A673 (cell line): ENCODE data around the gene MRPL43. TPM values are rescaled to one million over a fixed set of nuclear protein-coding genes. Genes with fewer than 3 reads are reported as not detected.

Source experiments
- BruUV-seq: library from RNA; stranded (reverse); fragments of 400-500 nt; replicated peaks from 2 replicates; lab custom pipeline; 2021; lab: Mats Ljungman, UMichigan
- CTCF ChIA-PET: fragments of 300-600 bp; sonication (Branson Sonifier 250); formaldehyde crosslinking; loops from one replicate; lab custom pipeline; 2022; ENCODE audit warnings: antibody characterized with exemption; lab: Charles Lee
- POLR2A ChIA-PET: fragments of 300-600 bp; sonication (Branson Sonifier 250); formaldehyde crosslinking; loops from one replicate; lab custom pipeline; 2022; ENCODE audit warnings: antibody characterized with exemption; ENCODE audit not compliant: low non-redundant PET; lab: Charles Lee
- DNase-seq: peaks from one replicate; pipeline ENCODE4 v3.0.0-alpha.2; 2015; ENCODE audit warnings: low spot score
- H3K27ac ChIP-seq: fragments of 200-600 bp; sonication (generic); 2 replicates; pipeline ENCODE4 v1.5.1; 2016; ENCODE audit warnings: mixed run types, low read depth, mild to moderate bottlenecking, mixed read lengths, antibody characterized with exemption, low read length; ENCODE audit not compliant: poor library complexity, severe bottlenecking
- H3K27me3 ChIP-seq: fragments of 200-600 bp; sonication (generic); replicated peaks from 2 replicates; pipeline ENCODE4 v1.6.1; 2017; ENCODE audit warnings: mixed run types, low read depth, mild to moderate bottlenecking, mixed read lengths, antibody characterized with exemption, low read length; ENCODE audit not compliant: insufficient read depth, poor library complexity
- H3K36me3 ChIP-seq: fragments of 200-600 bp; sonication (generic); 2 replicates; pipeline ENCODE4 v1.6.1; 2016; ENCODE audit warnings: mixed run types, mild to moderate bottlenecking, mixed read lengths, antibody characterized with exemption, low read length; ENCODE audit not compliant: insufficient read depth, poor library complexity, severe bottlenecking
- H3K4me1 ChIP-seq: fragments of 200-600 bp; sonication (generic); 2 replicates; pipeline ENCODE4 v1.6.1; 2017; ENCODE audit warnings: mixed run types, mild to moderate bottlenecking, mixed read lengths, antibody characterized with exemption, low read length; ENCODE audit not compliant: insufficient read depth, poor library complexity, severe bottlenecking
- H3K4me3 ChIP-seq: fragments of 200-600 bp; sonication (generic); 2 replicates; pipeline ENCODE4 v1.5.1; 2016; ENCODE audit warnings: low read depth, mixed run types, mild to moderate bottlenecking, mixed read lengths, low read length; ENCODE audit not compliant: poor library complexity, severe bottlenecking
- H3K9me3 ChIP-seq: fragments of 200-600 bp; sonication (generic); 2 replicates; pipeline ENCODE4 v1.6.1; 2016; ENCODE audit warnings: mixed run types, low read depth, mild to moderate bottlenecking, mixed read lengths, antibody characterized with exemption, low read length; ENCODE audit not compliant: poor library complexity, severe bottlenecking
- CTCF ChIP-seq: fragments of 300-800, 200-600 bp; sonication (generic); conservative IDR thresholded peaks from 2 replicates; pipeline ENCODE4 v1.5.1; 2017; ENCODE audit warnings: low read depth, mild to moderate bottlenecking, antibody characterized with exemption, low read length, moderate library complexity, mixed read lengths
- EZH2 ChIP-seq: fragments of 200-600 bp; sonication (generic); IDR thresholded peaks from 2 replicates; pipeline ENCODE4 v1.6.1; 2017; ENCODE audit warnings: borderline replicate concordance, low read depth, mild to moderate bottlenecking, mixed read lengths, antibody characterized with exemption, low read length; ENCODE audit not compliant: poor library complexity, severe bottlenecking
- intact Hi-C: fragments of 100-400 bp; cut with micrococcal nuclease; formaldehyde crosslinking; loops from one replicate; pipeline ENCODE4 v1.10.0; 2022; ENCODE audit not compliant: unreplicated experiment
- total RNA-seq: library from RNA; stranded (reverse); gene quantifications from 2 replicates; pipeline ENCODE4 v1.2.3, GENCODE V29; 2021

Gene MRPL43
- total RNA-seq, 1 experiment from 2014 or later = 80.4 TPM

GRCh38 chr10:101007915-101008822 lies 20.9 kb upstream of the MRPL43 start:
- H3K36me3 ChIP-seq = peaks cover 37% of the 10 kb centered on the region
- ChIA-PET POLR2A (no interaction called here), CTCF (interaction anchor here (0.7 to 1.2 kb wide), 2 partner anchors 10 to 53 kb away, joined by 3 to 4 read pairs; no protein-coding TSS in a partner anchor)
- intact Hi-C loops = no loop called here
- no peak overlapping the region for H3K4me3 ChIP-seq
- no TSS peak for BruUV-seq
- H3K27ac ChIP-seq = no peak overlapping the region
- no peaks in the 10 kb centered on the region for H3K27me3 ChIP-seq
- TF ChIP-seq EZH2 (no peak), CTCF (no peak)
- H3K9me3 ChIP-seq = no peaks in the 10 kb centered on the region
- no peak for DNase-seq
- peaks cover 13% of the 10 kb centered on the region for H3K4me1 ChIP-seq

- H3K27ac ChIP-seq = peak overlapping the region; percentile 72
- no peak for DNase-seq
- intact Hi-C loops = no loop called here
- no peaks in the 10 kb centered on the region for H3K9me3 ChIP-seq
- peaks cover 39% of the 10 kb centered on the region for H3K36me3 ChIP-seq
- TF ChIP-seq EZH2 = no peak
- TF ChIP-seq CTCF = no peak
- H3K4me1 ChIP-seq = peaks cover 11% of the 10 kb centered on the region
- H3K27me3 ChIP-seq = no peaks in the 10 kb centered on the region
- no peak overlapping the region for H3K4me3 ChIP-seq
- BruUV-seq = no TSS peak
- POLR2A ChIA-PET = no interaction called here
- CTCF ChIA-PET = interaction anchor here (0.6 to 0.7 kb wide), 2 partner anchors 12 to 38 kb away, joined by 3 to 4 read pairs; partner anchors contain the start of gene SEMA4G
These were observed 19.9 kb upstream of the MRPL43 start for GRCh38 chr10:101007099-101007711.

- Histone ChIP-seq H3K36me3 (peaks cover 39% of the 10 kb centered on the region), H3K4me3 (no peak overlapping the region), H3K27me3 (no peaks in the 10 kb centered on the region), H3K4me1 (peaks cover 11% of the 10 kb centered on the region), H3K27ac (peak overlapping the region; percentile 72), H3K9me3 (no peaks in the 10 kb centered on the region)
- no peak for TF ChIP-seq CTCF
- TF ChIP-seq EZH2 = no peak
- intact Hi-C loops = no loop called here
- no peak for DNase-seq
- ChIA-PET POLR2A (no interaction called here), CTCF (interaction anchor here (0.7 kb wide), 1 partner anchor 12 kb away, joined by 4 read pairs; no protein-coding TSS in a partner anchor)
- no TSS peak for BruUV-seq
These were observed 19.3 kb upstream of the MRPL43 start for GRCh38 chr10:101006593-101007098.
